ENCODE results near the gene NUDT8. TPM values are rescaled to one million over a fixed set of nuclear protein-coding genes. Genes with fewer than 3 reads are reported as not detected.

The NUDT8 gene
- total and polyA plus RNA-seq, 10 of the 15 experiments (the other 5 are each of a cell fraction or from before 2014, with no cell fraction given), result 0.32 to 18.2 (median 9.8) TPM

DNA sequence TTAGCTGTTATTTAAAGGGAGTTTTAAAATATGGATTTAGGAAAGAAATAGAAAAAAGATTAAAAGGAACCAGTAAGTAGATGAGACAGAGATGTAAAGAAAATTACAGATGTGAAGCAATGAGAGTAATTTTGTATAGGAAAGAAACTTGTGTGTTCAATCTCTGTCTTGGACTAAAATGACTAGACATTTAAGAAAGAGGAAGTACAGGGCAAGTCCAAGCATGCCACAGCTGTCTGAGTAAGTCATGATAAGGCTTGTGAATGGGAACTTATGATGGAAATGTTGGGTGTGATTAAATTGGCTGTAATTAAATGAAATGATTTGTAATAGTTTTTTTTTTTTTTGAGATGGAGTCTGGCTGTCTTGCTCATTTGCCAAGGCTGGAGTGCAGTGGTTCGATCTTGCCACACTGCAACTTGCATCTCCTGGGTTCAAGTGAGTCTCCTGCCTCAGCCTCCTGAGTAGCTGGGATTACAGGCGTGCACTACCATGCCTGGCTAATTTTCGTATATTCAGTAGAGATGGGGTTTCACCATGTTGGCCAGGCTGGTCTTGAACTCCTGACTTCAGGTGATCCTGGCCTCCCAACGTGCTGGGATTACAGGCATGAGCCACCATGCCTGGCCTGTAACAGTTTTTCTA, 26.7 kb upstream of the NUDT8 start (continued):
- TF ChIP-seq, protein P1, sequence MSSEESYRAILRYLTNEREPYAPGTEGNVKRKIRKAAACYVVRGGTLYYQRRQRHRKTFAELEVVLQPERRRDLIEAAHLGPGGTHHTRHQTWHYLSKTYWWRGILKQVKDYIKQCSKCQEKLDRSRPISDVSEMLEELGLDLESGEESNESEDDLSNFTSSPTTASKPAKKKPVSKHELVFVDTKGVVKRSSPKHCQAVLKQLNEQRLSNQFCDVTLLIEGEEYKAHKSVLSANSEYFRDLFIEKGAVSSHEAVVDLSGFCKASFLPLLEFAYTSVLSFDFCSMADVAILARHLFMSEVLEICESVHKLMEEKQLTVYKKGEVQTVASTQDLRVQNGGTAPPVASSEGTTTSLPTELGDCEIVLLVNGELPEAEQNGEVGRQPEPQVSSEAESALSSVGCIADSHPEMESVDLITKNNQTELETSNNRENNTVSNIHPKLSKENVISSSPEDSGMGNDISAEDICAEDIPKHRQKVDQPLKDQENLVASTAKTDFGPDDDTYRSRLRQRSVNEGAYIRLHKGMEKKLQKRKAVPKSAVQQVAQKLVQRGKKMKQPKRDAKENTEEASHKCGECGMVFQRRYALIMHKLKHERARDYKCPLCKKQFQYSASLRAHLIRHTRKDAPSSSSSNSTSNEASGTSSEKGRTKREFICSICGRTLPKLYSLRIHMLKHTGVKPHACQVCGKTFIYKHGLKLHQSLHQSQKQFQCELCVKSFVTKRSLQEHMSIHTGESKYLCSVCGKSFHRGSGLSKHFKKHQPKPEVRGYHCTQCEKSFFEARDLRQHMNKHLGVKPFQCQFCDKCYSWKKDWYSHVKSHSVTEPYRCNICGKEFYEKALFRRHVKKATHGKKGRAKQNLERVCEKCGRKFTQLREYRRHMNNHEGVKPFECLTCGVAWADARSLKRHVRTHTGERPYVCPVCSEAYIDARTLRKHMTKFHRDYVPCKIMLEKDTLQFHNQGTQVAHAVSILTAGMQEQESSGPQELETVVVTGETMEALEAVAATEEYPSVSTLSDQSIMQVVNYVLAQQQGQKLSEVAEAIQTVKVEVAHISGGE (CRISPR knock-in tag; IDR thresholded peaks at IDR 0.05), result no peak
- TF ChIP-seq, protein P2, sequence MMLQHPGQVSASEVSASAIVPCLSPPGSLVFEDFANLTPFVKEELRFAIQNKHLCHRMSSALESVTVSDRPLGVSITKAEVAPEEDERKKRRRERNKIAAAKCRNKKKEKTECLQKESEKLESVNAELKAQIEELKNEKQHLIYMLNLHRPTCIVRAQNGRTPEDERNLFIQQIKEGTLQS (IDR thresholded peaks at IDR 0.05; ENCODE audit: borderline replicate concordance, extremely low read depth, low read depth, low read length), result no peak
- TF ChIP-seq NFYA (IDR thresholded peaks at IDR 0.05; ENCODE audit: borderline replicate concordance, low read depth, low read length) (no peak), STAT3 (IDR thresholded peaks at IDR 0.05; ENCODE audit: low read depth, low read length) (no peak), STAT1 (conservative IDR thresholded peaks at IDR 0.05) (no peak), NBN (IDR thresholded peaks at IDR 0.05) (0 out of 2 replicates have a peak, but pooled peaks have one; percentile 20), SMC3 (IDR thresholded peaks at IDR 0.05; ENCODE audit: borderline replicate concordance, low read length) (no peak), KLF5 (IDR thresholded peaks at IDR 0.05; ENCODE audit: partially characterized antibody) (no peak), ZNF217 (IDR thresholded peaks at IDR 0.05) (no peak), CREB1 (IDR thresholded peaks at IDR 0.05; ENCODE audit: low read depth) (no peak), SPI1 (IDR thresholded peaks at IDR 0.05; ENCODE audit: borderline replicate concordance, insufficient read depth, low read depth, low read length) (peak; percentile 72; the same call in 1 of the 2 replicates), FOXM1 (IDR thresholded peaks at IDR 0.05; ENCODE audit: low read depth, low read length) (peak; percentile 64; the same call in 1 of the 2 replicates), WRNIP1 (IDR thresholded peaks at IDR 0.05; ENCODE audit: borderline replicate concordance, low read depth, low read length) (no peak), ZNF24 (IDR thresholded peaks at IDR 0.05) (no peak)
- TF ChIP-seq, protein P3, sequence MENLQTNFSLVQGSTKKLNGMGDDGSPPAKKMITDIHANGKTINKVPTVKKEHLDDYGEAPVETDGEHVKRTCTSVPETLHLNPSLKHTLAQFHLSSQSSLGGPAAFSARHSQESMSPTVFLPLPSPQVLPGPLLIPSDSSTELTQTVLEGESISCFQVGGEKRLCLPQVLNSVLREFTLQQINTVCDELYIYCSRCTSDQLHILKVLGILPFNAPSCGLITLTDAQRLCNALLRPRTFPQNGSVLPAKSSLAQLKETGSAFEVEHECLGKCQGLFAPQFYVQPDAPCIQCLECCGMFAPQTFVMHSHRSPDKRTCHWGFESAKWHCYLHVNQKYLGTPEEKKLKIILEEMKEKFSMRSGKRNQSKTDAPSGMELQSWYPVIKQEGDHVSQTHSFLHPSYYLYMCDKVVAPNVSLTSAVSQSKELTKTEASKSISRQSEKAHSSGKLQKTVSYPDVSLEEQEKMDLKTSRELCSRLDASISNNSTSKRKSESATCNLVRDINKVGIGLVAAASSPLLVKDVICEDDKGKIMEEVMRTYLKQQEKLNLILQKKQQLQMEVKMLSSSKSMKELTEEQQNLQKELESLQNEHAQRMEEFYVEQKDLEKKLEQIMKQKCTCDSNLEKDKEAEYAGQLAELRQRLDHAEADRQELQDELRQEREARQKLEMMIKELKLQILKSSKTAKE (IDR thresholded peaks at IDR 0.05; ENCODE audit: low read depth, poor library complexity, severe bottlenecking), result peak; percentile 87
- TF ChIP-seq, protein P4, sequence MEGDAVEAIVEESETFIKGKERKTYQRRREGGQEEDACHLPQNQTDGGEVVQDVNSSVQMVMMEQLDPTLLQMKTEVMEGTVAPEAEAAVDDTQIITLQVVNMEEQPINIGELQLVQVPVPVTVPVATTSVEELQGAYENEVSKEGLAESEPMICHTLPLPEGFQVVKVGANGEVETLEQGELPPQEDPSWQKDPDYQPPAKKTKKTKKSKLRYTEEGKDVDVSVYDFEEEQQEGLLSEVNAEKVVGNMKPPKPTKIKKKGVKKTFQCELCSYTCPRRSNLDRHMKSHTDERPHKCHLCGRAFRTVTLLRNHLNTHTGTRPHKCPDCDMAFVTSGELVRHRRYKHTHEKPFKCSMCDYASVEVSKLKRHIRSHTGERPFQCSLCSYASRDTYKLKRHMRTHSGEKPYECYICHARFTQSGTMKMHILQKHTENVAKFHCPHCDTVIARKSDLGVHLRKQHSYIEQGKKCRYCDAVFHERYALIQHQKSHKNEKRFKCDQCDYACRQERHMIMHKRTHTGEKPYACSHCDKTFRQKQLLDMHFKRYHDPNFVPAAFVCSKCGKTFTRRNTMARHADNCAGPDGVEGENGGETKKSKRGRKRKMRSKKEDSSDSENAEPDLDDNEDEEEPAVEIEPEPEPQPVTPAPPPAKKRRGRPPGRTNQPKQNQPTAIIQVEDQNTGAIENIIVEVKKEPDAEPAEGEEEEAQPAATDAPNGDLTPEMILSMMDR (IDR thresholded peaks at IDR 0.05 in 2 of 3, conservative IDR thresholded peaks at IDR 0.05 in 1 of 3; ENCODE audit: control insufficient read depth in 2 of 3, extremely low read depth in 1 of 3, insufficient read depth in 1 of 3, low read depth in 3 of 3, low read length in 3 of 3), result no peak
- TF ChIP-seq, protein P5, sequence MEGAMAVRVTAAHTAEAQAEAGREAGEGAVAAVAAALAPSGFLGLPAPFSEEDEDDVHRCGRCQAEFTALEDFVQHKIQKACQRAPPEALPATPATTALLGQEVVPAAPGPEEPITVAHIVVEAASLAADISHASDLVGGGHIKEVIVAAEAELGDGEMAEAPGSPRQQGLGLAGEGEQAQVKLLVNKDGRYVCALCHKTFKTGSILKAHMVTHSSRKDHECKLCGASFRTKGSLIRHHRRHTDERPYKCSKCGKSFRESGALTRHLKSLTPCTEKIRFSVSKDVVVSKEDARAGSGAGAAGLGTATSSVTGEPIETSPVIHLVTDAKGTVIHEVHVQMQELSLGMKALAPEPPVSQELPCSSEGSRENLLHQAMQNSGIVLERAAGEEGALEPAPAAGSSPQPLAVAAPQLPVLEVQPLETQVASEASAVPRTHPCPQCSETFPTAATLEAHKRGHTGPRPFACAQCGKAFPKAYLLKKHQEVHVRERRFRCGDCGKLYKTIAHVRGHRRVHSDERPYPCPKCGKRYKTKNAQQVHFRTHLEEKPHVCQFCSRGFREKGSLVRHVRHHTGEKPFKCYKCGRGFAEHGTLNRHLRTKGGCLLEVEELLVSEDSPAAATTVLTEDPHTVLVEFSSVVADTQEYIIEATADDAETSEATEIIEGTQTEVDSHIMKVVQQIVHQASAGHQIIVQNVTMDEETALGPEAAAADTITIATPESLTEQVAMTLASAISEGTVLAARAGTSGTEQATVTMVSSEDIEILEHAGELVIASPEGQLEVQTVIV (IDR thresholded peaks at IDR 0.05; ENCODE audit: borderline replicate concordance, partially characterized antibody), result no peak
